Measurements from ENCODE around the gene PTGER3. TPM values are rescaled to one million over a fixed set of nuclear protein-coding genes. Genes with fewer than 3 reads are reported as not detected.

The PTGER3 gene
- total RNA-seq, 2 experiments from 2014 or later: 0.05 TPM; not detected in 1

DNA sequence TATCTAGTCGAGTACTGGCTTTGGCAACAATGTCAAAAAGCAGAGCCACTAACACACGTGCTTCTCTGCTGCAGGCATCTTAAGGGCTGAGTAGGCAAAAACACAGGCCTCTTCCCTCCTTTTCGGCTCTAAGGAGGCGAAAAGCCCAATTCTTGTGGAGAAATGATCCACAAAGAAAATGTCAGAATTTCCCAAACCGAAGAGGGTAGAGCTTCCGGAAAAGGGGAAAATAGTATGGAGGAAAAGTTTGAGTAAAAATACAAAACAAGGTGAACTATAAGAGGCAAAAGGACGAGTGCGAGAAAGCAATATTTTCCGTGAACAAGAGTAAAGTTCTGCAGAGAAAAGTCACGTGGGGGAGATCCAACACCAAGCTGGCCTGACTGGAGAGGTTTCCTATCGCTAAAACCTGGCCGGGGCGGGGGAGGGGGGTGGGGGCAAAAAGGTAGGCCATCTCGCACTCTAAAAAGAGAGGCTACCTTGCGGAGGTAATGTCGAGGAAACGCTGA, 32.7 kb upstream of the PTGER3 start:
- peaks cover 29% of the 10 kb centered on the region for H3K4me1 Mint-ChIP-seq (ENCODE audit: low read depth)
- peak overlapping the region; percentile 84 for H3K4me3 Mint-ChIP-seq
- peaks cover 8% of the 10 kb centered on the region for H3K27me3 Mint-ChIP-seq (ENCODE audit: low read depth)
- H3K36me3 Mint-ChIP-seq (ENCODE audit: low read depth): peaks cover 19% of the 10 kb centered on the region
- H3K27ac Mint-ChIP-seq: peak overlapping the region; percentile 99
- H3K9me3 Mint-ChIP-seq: no peaks in the 10 kb centered on the region
- CTCF ChIA-PET: interaction anchor here (0.6 to 1.5 kb wide), 4 partner anchors 12 to 670 kb away, joined by 3 to 5 read pairs (median 4); no protein-coding TSS in a partner anchor
- DNase-seq: no peak
- intact Hi-C loops (cut with micrococcal nuclease): loop anchor here (2.0 to 5.0 kb wide), 3 partner anchors 17 to 1205 kb away; no protein-coding TSS in a partner anchor

DNA sequence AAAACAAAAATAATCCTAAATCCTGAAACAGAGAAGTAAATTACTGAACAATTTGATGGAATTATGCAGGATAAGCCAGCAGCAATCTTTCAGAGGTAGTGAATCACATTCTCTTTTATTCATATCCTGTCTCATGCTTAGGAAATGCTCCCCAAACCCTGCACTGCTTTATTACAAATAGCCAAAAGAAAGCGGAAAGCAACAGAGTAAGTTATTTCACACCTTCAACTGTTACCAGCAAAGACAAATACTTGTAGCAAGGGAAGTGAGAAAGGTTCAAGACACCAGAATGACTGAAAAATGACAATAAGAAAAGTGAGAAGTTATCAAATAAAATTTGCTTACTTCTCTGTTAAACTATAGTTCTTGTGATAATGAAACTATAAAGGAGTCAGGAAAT, 27.1 kb upstream of the PTGER3 start:
- CTCF ChIA-PET: interaction anchor here (0.6 kb wide), 1 partner anchor 625 kb away, joined by 3 read pairs; no protein-coding TSS in a partner anchor
- no peak for DNase-seq
- no peak overlapping the region for H3K4me3 Mint-ChIP-seq
- H3K27me3 Mint-ChIP-seq (ENCODE audit: low read depth): no peaks in the 10 kb centered on the region
- H3K9me3 Mint-ChIP-seq: no peaks in the 10 kb centered on the region
- H3K4me1 Mint-ChIP-seq (ENCODE audit: low read depth): peaks cover 39% of the 10 kb centered on the region
- intact Hi-C loops (cut with micrococcal nuclease): no loop called here
- peaks cover 41% of the 10 kb centered on the region for H3K36me3 Mint-ChIP-seq (ENCODE audit: low read depth)
- peak overlapping the region; percentile 69 for H3K27ac Mint-ChIP-seq

DNA sequence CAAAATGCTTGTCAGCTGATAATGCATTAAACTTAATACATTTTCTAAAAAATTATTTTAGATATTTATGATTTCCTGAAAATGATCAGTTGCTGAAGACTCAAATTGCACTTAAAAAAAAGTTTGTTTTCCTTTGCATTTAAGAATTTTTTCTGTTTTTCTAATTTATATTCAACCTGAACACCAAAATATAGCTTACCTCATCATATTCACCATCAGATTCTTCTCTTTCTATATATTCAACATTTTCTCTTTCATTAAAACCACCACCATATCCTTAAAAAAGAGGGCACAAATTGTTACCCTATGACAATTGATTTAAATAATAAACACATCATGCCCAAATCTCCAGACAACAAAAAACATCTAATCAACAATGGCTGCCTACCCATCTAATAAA, 24.7 kb upstream of the PTGER3 start:
- no peaks in the 10 kb centered on the region for H3K9me3 Mint-ChIP-seq
- no peak overlapping the region for H3K4me3 Mint-ChIP-seq
- H3K27ac Mint-ChIP-seq: no peak overlapping the region
- H3K4me1 Mint-ChIP-seq (ENCODE audit: low read depth): peaks cover 30% of the 10 kb centered on the region
- no peaks in the 10 kb centered on the region for H3K27me3 Mint-ChIP-seq (ENCODE audit: low read depth)
- DNase-seq: no peak
- peaks cover 41% of the 10 kb centered on the region for H3K36me3 Mint-ChIP-seq (ENCODE audit: low read depth)
- intact Hi-C loops (cut with micrococcal nuclease): no loop called here
- CTCF ChIA-PET: no interaction called here

DNA sequence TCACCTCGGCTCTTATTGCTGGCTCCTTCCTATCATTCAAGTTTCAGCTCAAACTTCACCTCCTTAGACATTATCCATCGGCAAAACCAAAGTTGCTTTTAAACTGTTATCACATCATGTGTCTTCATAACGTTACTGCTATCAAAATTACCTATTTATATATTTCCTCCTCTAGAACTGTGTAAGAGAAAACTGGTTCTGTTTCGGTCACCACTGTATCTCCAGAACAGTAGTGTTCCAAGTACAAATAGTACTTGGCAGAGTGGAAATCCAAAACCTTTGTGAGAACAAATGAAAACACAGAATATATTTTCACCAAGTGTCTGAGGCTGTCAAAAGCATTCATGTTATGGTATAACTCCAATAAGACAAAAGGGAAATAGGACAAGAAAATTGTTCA, 24.1 kb upstream of the PTGER3 start:
- Mint-ChIP-seq H3K36me3 (ENCODE audit: low read depth) (peaks cover 42% of the 10 kb centered on the region), H3K4me1 (ENCODE audit: low read depth) (peaks cover 30% of the 10 kb centered on the region), H3K4me3 (no peak overlapping the region), H3K27me3 (ENCODE audit: low read depth) (no peaks in the 10 kb centered on the region), H3K9me3 (no peaks in the 10 kb centered on the region), H3K27ac (no peak overlapping the region)
- no peak for DNase-seq
- CTCF ChIA-PET: no interaction called here
- intact Hi-C loops (cut with micrococcal nuclease): no loop called here

DNA sequence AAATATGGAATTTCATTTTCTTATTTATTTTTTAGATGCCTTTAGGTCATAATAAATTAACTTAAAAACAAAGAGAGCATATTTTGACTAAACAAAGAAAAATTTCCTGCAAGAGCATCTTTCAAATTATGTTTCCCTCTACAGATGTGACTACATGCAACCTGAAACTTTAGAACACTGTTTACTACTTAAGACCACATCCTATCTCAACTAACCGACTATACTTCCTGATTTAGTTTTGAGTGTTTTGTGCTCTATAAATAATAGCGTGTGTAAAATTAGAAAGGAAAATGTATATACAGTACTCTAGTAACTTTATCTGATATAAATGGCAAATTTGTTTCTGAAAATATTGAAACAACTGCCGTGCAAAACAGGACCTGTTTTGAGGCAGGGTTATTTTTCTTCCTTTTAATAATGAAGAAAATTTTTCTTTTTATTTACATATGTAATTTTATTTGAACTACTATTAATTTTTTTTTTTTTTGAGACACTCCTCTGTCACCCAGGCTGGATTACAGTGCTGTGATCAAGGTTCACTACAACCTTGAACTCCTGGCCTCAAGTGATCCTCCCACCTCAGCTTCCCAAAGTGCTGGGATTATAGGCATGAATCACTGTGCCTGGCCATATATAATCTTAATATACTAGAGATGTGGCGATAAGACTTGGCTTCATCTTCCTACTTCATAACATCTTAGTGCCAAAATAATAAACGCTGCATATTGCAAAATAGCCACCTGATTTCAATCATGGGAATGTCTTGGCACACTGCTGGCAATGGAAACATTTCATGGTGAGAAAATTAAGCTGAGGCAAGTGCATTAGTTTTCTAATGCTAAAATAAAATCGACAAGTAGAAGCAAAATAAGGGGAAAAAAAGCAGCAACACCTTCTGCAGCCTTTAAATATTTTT, 21.0 kb upstream of the PTGER3 start:
- peaks cover 4% of the 10 kb centered on the region for H3K4me1 Mint-ChIP-seq (ENCODE audit: low read depth)
- no peaks in the 10 kb centered on the region for H3K9me3 Mint-ChIP-seq
- DNase-seq: no peak
- H3K27ac Mint-ChIP-seq: no peak overlapping the region
- CTCF ChIA-PET: interaction anchor here (0.8 kb wide), 1 partner anchor 10 kb away, joined by 3 read pairs; no protein-coding TSS in a partner anchor
- intact Hi-C loops (cut with micrococcal nuclease): loop anchor here (5.0 kb wide), 1 partner anchor 841 kb away; no protein-coding TSS in a partner anchor
- H3K4me3 Mint-ChIP-seq: no peak overlapping the region
- peaks cover 31% of the 10 kb centered on the region for H3K36me3 Mint-ChIP-seq (ENCODE audit: low read depth)
- H3K27me3 Mint-ChIP-seq (ENCODE audit: low read depth): no peaks in the 10 kb centered on the region

DNA sequence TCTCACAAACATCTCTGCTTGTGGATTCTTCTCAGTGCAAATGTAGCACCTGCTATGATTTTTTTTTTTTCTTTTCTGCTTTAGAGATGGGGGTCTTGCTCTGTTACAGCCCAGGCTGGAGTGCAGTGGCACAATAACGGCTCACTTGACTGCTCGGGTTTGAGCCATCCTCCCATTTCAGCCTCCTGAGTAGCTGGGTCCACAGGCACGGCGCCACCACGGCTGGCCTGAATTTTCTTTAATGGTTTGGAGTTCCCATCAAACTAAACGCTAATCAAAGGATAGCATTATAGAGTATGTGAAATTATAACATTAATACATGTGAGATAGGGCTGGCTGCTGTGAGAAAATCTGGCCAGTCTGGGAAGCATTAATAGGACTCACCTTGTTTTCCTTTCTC, 7.2 kb upstream of the PTGER3 start:
- Mint-ChIP-seq H3K4me3 (no peak overlapping the region), H3K4me1 (ENCODE audit: low read depth) (no peaks in the 10 kb centered on the region), H3K36me3 (ENCODE audit: low read depth) (peaks cover 14% of the 10 kb centered on the region), H3K9me3 (no peaks in the 10 kb centered on the region), H3K27me3 (ENCODE audit: low read depth) (peaks cover 2% of the 10 kb centered on the region), H3K27ac (no peak overlapping the region)
- intact Hi-C loops (cut with micrococcal nuclease): loop anchor here (5.0 kb wide), 1 partner anchor 922 kb away; no protein-coding TSS in a partner anchor
- DNase-seq: no peak
- CTCF ChIA-PET: no interaction called here

DNA sequence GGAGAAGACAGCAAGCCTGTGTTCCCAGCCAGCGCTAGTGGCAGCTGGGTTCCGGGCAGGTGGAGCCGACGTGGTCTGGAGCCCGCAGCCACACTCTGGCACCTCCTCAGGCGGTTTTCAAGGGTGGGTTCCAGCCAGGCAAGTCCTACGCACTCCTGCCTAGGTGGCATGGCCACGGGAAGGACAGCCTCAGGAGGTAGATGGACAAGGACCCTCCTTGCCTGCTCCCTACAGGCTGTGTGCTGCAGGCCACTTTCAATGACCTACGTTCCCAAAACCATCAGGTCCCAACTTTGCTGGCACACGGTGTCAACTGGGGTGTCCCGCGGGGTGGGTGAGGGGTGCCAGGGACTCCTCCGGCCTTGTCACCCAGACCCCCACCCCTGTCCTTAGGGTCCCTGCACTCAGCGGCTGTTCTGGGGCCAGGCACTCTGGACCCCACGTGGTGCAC, 6.7 kb upstream of the PTGER3 start:
- CTCF ChIA-PET: no interaction called here
- intact Hi-C loops (cut with micrococcal nuclease): loop anchor here (5.0 kb wide), 1 partner anchor 922 kb away; no protein-coding TSS in a partner anchor

DNA sequence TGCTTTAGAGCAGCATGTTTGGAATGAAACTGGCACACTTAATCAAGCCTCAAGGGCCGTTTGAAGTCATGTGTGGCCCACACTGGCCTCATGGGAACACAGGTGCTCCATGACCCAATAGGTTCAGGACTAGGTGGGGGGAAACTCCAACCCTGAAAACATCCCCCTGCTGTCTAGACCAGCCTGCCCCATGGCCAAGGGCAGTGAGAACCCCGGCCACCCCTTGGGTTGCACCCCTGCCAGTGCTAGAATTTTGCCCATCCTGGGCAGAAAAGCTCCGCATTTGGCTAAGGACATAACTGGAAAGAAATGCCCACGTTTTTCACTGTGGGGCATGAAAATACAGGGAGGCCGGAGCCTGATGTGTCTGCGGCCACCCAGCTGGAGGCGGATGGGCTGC, 6.1 kb upstream of the PTGER3 start:
- H3K27me3 Mint-ChIP-seq (ENCODE audit: low read depth): peaks cover 5% of the 10 kb centered on the region
- CTCF ChIA-PET: no interaction called here
- no peak overlapping the region for H3K4me3 Mint-ChIP-seq
- no peak for DNase-seq
- H3K4me1 Mint-ChIP-seq (ENCODE audit: low read depth): no peaks in the 10 kb centered on the region
- H3K36me3 Mint-ChIP-seq (ENCODE audit: low read depth): peaks cover 7% of the 10 kb centered on the region
- intact Hi-C loops (cut with micrococcal nuclease): loop anchor here (5.0 kb wide), 1 partner anchor 921 kb away; no protein-coding TSS in a partner anchor
- no peak overlapping the region for H3K27ac Mint-ChIP-seq
- no peaks in the 10 kb centered on the region for H3K9me3 Mint-ChIP-seq

More for the DNA sequence above, 6.7 kb upstream of the PTGER3 start:
- H3K36me3 Mint-ChIP-seq (ENCODE audit: low read depth): peaks cover 11% of the 10 kb centered on the region
- no peak overlapping the region for H3K4me3 Mint-ChIP-seq
- H3K27ac Mint-ChIP-seq: no peak overlapping the region
- peaks cover 3% of the 10 kb centered on the region for H3K27me3 Mint-ChIP-seq (ENCODE audit: low read depth)
- H3K9me3 Mint-ChIP-seq: no peaks in the 10 kb centered on the region
- H3K4me1 Mint-ChIP-seq (ENCODE audit: low read depth): no peaks in the 10 kb centered on the region
- no peak for DNase-seq

DNA sequence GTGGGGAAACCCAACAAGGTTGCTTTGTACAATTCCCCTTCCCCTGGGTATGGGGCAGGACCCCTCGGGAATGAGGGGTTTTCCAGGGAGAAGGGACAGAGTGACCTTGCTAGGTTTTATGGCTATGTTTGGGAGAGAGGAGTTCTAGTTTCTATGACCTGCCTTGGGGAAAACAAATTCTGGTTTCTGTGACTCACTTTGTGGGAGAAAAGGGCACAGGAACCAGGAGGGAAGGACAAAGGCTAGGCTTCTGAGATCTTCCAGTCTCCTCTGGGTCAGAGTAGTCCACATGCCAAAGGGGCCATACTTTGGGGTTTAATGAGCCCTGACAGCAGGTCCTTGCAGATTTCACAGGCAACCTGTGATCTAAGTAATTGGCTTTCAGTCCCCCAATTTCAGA, 5.5 kb upstream of the PTGER3 start:
- intact Hi-C loops (cut with micrococcal nuclease): loop anchor here (5.0 kb wide), 1 partner anchor 921 kb away; no protein-coding TSS in a partner anchor
- H3K36me3 Mint-ChIP-seq (ENCODE audit: low read depth): peaks cover 4% of the 10 kb centered on the region
- DNase-seq: no peak
- H3K27ac Mint-ChIP-seq: no peak overlapping the region
- CTCF ChIA-PET: no interaction called here
- no peaks in the 10 kb centered on the region for H3K9me3 Mint-ChIP-seq
- H3K4me1 Mint-ChIP-seq (ENCODE audit: low read depth): no peaks in the 10 kb centered on the region
- peaks cover 9% of the 10 kb centered on the region for H3K27me3 Mint-ChIP-seq (ENCODE audit: low read depth)
- H3K4me3 Mint-ChIP-seq: no peak overlapping the region

DNA sequence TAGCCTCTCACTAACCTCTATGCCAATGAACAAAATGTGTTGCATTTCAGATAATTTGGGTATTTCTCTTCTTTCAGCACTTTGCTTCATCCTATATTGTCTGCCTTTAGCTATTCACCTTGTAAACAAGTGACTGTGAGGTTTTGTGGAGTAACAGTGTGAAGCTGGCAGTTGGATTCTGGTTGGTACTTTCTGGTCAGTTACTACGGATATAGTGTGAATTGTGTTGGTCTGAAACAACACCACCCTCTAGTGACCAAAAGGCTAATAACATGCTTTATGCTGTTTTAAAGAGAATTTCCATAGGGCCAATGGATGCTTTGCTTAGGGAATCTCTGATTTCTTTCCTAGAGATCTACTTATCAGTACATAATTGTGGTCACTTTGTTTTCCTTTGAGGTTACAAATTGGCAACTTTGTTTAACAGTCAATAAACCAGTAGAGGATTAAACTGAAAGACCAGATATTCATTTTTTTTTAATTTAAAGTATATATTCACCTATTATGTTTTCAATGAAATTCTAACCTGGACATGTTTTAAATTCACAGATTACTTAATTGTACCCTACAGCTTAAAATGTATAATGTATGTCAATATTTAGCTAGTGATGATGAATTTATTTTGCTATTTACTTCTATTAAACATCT, 2.5 kb upstream of the PTGER3 start:
- CTCF ChIA-PET: interaction anchor here (0.7 to 2.2 kb wide), 9 partner anchors 10 to 829 kb away, joined by 3 to 12 read pairs (median 3); partner anchors contain the start of gene SRSF11
- no peaks in the 10 kb centered on the region for H3K9me3 Mint-ChIP-seq
- no peaks in the 10 kb centered on the region for H3K36me3 Mint-ChIP-seq (ENCODE audit: low read depth)
- H3K27me3 Mint-ChIP-seq (ENCODE audit: low read depth): peaks cover 33% of the 10 kb centered on the region
- H3K27ac Mint-ChIP-seq: no peak overlapping the region
- DNase-seq: peak; percentile 6
- H3K4me3 Mint-ChIP-seq: no peak overlapping the region
- peaks cover 16% of the 10 kb centered on the region for H3K4me1 Mint-ChIP-seq (ENCODE audit: low read depth)
- intact Hi-C loops (cut with micrococcal nuclease): loop anchor here (1.0 to 10.0 kb wide), 4 partner anchors 175 to 918 kb away; no protein-coding TSS in a partner anchor

DNA sequence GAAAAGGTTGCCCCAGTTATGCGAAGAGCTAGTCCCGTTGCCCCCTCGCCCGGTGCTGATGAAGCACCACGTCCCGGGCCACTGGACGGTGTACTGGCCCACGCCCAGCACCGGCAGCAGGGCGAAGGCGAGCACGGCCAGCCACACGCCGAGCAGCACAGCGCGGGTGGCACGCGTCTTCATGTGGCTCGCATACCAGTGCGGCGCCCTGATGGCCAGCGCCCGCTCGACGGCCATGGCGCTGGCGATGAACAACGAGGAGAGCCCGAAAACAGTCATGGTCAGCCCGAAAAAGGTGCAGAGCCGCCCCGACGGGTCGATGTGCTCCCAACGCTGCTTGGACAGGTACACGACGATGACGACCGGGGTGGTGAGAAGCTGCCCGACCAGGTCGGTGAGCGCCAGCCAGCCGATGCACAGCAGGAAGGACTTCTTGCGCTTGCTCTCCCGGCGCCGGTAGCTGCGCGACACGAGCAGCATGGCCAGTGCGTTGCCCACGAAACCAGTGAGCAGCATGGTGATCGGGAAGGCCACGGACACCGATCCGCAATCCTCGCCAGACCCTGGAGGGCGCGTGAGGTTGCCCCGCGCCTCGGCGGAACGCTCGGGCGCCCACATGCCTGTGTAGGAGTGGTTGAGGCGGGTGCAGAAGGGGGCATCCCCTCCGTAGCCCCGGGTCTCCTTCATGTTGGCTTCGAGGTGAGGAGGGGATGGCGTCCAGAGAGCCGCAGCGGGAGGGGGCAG, 553 bp downstream of the PTGER3 start:
- intact Hi-C loops (cut with micrococcal nuclease): loop anchor here (10.0 kb wide), 1 partner anchor 172 kb away; no protein-coding TSS in a partner anchor
- no peaks in the 10 kb centered on the region for H3K9me3 Mint-ChIP-seq
- DNase-seq: peak; percentile 13
- no peak overlapping the region for H3K27ac Mint-ChIP-seq
- peaks cover 41% of the 10 kb centered on the region for H3K27me3 Mint-ChIP-seq (ENCODE audit: low read depth)
- CTCF ChIA-PET: interaction anchor here (0.6 to 1.2 kb wide), 2 partner anchors 36 to 329 kb away, joined by 3 read pairs; no protein-coding TSS in a partner anchor
- no peaks in the 10 kb centered on the region for H3K36me3 Mint-ChIP-seq (ENCODE audit: low read depth)
- peak overlapping the region; percentile 64 for H3K4me3 Mint-ChIP-seq
- H3K4me1 Mint-ChIP-seq (ENCODE audit: low read depth): peaks cover 16% of the 10 kb centered on the region

All from activated naive CD4-positive, alpha-beta T cell treated with anti-CD3 and anti-CD28 coated beads for 36 hours (primary cell).